NCI-H226 (cell line): Measurements from ENCODE around the gene LIMS1.
"Not testable (repeated sequence)": the region's sequence is repeated elsewhere in the genome, so short reads cannot be mapped to it uniquely, and the experiment has no call there.

ENCODE experiments used
- DNase-seq: peaks from one replicate; pipeline ENCODE4 v3.0.0-alpha.2; 2015

Gene LIMS1

DNA sequence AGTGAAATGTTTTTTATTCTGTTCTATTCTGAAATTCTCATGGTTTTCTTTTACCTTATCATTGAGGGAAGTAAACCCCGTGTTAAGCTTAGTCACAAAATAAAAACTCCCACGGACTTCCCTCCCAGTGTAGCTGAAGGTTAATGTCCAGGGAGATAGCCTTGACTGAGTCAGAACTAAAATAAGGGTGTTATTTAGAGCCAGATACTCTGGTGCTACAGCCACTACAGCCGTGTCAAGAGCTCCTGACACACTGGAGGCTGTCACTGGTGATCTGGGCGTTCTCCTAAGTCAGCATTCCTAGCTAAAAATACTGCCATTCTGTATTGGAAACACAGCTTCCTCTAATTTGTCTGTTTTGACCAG, 103.0 kb downstream of the LIMS1 start:
- peak; percentile 94 for DNase-seq

DNA sequence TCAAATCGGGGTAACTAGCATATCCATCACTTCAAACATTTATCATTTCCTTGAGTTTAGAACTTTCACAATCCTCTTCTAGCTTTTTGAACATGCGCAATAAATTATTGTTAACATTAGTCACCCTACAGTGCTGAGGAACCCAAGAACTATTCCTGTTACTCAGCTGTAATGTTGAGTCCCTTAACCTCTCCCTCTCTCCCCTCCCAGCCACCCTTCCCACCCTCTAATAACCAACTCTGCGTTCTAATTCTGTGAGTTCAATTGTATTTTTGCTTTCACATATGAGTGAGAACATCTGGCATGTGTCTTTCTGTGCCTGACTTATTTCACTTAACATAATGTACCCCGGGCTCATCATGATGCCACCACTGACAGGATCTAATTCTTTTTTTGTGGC, 106.5 kb downstream of the LIMS1 start:
- peak; percentile 85 for DNase-seq

DNA sequence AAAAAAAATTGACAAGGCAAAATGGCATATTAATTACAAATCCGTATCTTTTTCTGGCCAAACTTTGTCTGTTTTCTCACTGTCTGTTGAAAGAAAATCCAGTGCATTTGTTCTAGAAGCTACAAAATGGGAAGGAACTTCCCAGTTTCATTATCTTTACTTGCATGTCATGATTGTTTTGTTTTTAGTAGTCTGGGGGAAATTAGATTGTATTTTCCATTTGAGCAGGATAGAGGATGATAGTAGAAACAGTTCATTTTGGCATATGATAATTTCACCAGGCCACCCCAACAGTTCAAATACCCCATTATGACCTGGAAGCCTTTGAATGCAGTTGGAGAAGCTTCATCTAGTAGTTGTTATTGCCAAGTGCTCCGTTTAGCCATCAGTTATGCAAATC, 107.5 kb downstream of the LIMS1 start:
- DNase-seq: no peak

DNA sequence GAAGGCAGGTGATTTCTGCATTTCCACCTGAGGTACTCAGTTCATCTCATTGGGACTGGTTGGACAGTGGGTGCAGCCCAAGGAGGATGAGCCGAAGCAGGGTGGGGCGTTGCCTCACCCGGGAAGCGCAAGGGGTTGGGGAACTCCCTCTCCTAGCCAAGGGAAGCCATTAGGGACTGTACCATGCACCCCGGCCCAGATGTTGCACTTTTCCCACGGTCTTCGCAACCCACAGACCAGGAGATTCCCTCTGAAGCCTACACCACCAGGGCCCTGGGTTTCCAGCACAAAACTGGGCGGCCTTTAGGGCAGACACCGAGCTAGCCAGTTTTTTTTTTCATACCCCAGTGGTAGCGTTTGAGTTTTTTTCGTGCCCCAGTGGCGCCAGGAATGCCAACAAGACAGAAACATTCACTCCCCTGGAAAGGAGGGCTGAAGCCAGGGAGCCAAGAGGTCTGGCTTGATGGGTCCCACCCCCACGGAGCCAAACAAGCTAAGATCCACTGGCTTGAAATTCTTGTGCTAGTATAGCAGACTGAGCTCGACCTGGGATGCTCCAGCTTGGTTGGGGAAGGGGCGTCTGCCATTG, 109.1 kb downstream of the LIMS1 start:
- no peak for DNase-seq

DNA sequence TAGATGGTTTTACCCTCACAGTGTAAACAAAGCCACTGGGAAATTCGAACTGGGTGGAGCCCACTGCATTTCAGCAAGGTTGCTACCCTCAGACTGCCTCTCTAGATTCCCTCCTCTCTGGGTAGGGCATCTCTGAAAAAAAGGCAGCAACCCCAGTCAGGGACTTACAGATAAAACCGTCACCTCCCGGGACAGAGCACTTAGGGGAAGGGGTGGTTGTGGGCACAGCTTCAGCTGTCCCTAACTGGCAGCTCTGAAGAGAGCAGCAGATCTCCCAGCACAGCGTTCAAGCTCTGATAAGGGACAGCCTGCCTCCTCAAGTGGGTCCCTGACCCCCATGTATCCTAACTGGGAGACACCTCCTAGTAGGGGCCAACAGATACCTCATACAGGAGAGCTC, 109.6 kb downstream of the LIMS1 start:
- DNase-seq: not testable (repeated sequence)

DNA sequence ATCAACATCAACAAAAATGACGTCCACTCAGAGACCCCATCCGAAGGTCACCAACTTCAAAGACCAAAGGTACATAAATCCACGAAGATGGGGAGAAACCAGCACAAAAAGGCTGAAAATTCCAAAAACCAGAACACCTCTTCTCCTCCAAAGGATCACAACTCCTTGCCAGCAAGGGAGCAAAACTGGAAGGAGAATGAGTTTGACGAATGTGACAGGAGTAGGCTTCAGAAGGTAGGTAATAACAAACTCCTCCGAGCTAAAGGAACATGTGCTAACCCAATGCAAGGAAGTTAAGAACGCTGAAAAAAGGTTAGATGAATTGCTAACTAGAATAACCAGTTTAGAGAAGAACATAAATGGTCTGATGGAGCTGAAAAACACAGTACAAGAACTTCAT, 110.2 kb downstream of the LIMS1 start:
- not testable (repeated sequence) for DNase-seq

DNA sequence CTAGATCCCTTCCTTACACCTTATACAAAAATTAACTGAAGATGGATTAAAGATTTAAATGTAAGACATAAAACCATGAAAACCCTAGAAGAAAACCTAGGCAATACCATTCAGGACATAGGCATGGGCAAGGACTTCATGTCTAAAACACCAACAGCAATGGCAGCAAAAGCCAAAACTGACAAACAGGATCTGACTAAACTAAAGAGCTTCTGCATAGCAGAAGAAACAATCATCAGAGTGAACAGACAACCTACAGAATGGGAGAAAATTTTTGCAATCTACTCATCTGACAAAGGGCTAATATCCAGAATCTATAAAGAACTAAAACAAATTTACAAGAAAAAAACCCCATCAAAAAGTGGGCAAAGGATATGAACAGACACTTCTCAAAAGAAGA, 114.5 kb downstream of the LIMS1 start:
- DNase-seq: not testable (repeated sequence)

DNA sequence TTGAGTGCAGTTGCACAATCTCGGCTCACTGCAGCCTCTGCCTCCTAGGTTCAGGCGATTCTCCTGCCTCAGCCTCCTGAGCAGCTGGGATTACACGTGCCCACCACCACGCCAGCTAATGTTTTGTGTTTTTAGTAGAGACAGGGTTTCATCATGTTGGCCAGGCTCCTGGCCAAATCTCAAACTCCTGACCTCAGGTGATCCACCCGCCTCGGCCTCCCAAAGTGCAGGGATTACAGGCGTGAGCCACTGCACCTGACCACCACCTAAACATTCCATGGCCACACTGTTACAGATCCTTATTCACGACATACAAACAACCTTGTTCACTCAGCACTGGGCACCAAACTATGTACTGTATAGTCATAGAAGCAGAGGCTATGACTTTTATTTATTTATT, 116.2 kb downstream of the LIMS1 start:
- DNase-seq: not testable (repeated sequence)

DNA sequence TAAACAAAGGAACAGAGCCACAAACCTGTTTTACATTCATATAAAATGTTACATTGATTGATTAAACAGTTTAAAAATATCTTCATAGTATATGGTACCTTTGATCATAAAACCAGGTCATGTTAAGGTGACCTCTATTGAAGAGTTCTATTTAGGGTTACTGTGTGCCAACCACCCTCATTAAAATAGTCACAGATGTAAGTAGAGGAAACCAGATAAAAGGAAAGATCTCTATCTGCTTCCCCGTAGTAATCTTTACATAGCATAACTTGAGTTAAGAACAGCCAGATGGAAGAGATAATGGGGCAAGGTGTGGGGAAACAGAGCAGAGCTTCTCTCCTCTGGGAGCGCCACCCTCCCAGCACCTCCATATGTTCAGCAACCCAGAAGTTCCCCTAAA, 117.2 kb downstream of the LIMS1 start:
- not testable (repeated sequence) for DNase-seq

DNA sequence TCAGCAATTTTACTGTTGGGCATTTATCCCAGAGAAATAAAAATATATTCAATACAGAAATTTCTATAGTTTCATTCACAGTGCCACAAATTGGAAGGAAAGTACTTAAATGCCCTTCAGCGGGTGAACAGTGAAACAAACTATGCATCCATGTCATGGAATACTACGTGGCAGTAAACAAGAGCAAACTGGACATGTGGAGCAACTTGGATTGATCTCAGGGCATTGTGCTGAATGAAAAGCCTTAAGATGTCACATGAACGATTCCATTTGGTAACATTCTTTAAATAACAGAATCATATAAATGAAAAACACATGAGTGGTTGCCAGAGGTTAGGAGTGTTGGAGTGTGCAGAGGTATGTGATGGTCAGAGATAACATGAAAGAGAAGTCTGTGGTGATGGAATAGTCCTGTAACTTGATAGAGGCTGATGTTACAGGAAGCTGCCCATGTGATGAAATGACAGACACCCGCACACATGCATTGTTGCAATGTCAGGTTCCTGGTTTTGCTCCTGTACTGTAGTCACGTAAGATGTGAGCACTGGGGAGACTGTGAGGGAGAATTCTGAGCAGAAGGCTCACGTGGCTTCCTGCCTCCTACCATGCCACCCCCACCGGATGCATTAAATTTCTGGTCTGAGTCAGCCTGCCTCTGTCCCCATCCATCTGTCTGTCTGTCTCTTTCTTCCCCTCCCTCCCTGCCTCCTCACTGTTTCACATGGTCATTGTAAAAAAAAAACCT, 118.1 kb downstream of the LIMS1 start:
- DNase-seq: peak; percentile 85

DNA sequence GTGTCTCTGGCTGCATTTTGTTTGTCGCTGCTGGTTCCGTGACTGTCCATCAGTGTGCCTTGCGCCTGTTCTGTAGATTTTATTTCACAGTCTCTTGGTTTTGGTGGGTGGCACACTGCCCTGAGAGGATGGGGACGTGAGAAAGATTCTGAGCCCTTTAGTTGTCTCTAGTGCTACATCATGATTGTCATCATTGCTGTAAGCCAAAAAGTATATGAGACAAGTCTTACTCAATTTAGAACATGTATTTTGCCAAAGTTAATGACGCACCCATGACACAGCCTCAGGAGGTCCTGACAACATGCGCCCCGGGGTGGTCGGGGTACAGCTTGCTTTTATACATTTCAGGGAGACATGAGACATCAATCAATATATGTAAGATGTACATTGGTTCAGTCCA, 119.2 kb downstream of the LIMS1 start:
- not testable (repeated sequence) for DNase-seq

DNA sequence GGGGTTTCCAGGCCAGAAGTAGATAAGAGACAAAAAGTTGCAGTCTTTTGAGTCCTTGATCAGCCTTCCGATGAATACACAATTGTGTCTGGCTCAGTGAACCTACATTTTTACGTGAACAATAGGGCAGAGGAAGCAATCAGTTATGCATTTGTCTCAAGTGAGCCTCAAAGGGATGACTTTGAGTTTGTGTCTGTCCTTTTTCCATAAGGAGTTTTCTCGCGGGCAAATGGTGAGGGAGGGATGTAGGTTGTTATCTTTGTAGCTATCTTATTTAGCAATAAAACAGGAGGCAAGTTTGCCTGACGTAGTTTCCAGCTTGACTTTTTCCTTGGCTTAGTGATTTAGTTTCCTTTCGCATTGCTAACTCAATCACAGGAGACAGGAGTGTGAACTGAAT, 119.6 kb downstream of the LIMS1 start:
- DNase-seq: not testable (repeated sequence)

DNA sequence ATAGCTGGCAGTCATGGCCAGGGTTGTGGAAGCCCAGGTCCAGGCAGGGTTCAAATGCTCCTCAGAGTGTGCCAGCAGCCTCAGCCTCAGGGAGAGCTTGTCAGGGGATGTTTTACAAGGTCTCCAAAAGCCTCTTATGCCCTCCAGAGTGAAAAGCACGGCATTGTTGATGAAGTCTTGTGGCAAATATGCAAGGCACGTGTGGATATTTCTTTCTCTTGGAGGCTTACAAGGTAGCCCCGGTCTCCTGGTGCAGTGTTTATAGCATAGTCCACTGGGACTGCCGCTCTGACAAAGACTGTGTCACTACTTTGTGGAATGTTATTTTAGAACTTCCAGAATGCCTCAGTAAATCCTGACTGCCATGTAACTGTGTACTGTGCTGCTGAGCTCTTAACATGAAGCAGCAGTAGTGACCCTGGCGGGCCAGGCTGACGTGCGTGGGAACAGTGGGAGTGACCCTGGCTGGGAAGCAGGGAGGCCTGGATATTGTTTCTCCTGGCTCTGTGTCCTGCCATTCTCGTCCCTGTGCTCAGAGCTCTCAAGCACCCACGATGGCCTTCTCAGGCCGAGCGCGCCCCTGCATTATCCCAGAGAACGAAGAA, 120.4 kb downstream of the LIMS1 start:
- not testable (repeated sequence) for DNase-seq

DNA sequence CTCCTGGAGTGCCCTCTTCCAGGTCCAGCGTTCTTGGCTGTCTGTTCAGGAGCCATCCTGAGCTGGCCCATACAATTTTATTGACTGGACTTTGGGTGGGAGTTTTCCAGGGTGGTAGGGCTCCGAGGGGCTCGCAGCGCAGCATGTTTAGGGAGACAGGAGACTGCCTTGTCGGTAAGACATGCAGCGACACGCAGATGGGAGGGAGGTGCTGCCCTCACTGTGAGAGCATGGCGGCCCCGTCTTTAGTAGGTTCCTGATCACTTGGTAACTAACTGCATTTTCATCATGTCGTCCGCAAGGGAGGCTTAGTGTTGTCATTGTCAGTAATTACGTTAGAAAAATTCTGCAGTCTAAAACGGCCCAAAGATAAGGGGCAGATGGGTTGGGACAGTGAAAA, 121.0 kb downstream of the LIMS1 start:
- not testable (repeated sequence) for DNase-seq

DNA sequence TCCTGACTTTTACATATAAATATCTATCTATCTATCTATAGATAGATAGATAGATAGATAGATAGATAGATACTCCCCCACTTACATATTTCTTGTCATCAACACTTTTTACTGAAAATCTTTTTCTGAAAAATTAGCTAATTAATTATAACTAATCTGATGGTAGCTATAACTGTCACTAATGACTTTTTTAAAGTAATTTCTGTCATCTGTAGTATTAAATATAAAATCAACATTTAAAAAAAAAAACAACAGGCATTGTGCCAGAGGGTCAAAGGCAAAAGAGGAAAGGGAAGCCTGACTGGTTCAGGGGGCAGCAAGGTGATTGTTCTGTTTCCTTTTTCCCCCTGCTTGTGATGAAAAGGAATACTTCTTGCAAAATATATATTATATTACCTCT, 122.0 kb downstream of the LIMS1 start:
- not testable (repeated sequence) for DNase-seq

DNA sequence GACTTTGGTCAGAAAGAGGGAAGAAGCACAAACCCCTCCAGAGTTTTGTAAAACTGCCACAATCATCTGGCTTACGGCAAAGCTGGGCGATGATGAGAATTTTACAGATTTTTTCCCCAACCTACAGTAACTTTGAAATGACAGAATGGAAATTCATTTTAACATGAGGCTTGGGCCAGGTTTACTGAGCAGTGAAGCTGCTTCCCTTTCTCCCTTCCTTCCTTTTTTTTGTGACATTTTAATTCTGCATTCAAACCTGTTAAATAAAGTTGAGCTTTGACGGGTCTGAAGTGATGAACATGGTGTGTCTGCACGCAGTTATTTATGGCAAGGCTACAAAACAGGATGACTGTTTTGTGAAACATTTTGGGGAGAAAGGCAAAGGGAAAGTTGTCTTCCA, 123.2 kb downstream of the LIMS1 start:
- not testable (repeated sequence) for DNase-seq

DNA sequence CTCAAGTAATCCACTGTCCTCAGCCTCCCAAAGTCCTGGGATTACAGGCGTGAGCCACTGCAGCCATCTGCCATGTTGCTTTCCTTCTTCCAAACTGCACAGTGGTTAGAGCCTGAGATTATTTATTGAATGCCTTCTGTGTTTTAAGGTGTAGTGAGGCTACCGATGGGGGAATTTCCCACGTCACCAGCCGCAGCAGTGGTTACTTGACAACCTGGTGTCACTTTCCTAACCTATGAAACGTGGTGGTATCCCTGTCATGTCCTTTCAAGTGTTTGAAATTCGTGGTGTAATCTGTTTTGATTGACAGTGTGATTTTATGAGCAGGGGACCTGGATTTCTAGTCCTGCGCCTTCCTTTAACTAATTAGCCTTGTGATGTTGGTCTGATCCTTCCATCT, 124.3 kb downstream of the LIMS1 start:
- not testable (repeated sequence) for DNase-seq

DNA sequence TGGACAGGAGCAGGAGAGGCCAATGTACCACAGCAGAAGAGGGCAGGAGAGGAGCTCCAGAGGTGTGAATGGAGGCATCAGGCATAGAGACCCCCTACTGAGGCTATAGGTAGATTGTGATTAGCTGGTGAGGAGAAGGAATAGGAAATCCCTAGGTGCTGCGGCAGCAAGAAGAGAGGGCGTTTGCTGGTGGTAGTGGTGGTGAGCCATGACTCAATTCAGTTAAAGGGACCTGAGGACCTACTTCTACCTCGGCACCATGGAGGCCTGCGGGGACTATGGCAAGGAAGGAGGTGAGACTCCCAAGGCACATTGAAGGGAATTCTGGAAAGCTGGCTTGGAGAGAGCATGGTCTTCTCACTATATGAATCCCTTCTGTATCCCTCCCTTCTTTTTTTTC, 127.2 kb downstream of the LIMS1 start:
- DNase-seq: not testable (repeated sequence)

DNA sequence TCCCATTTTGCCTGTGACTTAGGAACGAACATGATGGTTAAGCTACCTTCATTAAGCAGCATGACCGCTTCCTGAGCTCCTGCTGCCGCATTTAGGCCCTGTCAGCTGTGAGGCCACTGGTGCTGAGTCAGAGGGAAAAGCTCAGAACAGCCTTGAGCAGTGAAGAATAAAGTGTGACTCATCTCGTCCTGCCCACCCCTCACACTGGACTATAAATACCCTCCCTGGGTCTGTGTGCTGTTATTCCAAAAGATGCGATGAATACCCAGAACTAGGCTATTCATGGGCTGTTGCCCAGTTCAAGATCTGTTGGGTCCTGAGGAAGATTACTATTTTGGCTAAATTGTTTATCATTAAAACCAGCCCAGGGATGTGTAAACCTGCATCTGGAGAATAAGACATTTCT, 127.9 kb downstream of the LIMS1 start:
- DNase-seq: peak; percentile 62

DNA sequence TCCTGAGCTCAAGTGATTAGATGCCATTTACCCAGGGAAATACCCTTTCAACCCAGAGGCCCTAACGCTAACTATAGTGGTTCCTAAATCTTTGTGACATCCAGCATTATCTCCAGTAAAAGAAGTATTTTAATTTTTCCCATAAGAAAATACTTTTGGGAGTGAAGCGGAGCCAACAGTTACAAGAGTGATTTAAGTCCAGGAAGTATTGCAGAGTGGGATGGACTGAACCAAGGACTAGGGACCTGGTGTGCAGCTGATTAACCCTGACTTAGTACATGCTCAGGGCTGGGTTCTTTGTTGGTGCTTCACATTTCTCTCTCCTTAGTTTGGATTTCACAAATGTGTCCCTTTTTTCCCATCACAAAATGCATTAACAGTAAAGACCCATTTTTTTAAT, 129.1 kb downstream of the LIMS1 start:
- DNase-seq: not testable (repeated sequence)

DNA sequence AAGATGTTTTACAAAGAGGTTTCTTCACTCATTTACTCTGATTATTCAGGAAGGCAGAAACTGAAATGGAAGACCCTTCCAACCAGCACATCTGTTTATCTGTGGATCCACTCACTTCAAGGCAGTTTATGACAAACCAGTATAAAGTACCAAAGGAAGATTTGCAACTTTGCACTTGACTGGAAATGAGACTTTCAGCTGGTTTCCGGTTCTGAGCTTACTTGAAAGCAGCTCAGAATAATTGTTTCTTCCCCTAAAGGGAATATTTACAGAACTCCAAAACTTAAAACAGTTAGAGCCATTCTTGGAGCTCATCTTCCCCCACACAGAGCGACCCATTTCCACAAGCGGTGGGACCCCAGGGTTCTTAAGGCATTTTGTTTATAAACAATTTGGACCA, 129.8 kb downstream of the LIMS1 start:
- not testable (repeated sequence) for DNase-seq

DNA sequence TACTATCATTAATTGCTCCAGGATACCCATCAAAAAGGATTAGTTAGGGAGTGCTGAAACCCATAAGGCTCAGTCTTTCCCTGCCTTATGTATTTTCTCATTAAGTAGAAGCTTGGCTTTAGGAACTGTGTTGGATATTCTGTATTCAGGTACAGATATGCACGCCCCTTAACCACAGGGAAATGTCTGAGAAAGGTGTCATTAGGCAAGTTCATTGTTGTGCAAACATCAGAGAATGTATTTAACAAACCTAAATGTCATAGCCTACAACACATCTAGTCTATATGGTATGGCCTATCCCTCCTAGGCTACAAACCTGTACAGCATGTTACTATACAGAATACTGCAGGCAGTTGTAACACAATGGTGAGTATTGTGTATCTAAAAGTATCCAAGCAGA, 130.7 kb downstream of the LIMS1 start:
- DNase-seq: not testable (repeated sequence)

DNA sequence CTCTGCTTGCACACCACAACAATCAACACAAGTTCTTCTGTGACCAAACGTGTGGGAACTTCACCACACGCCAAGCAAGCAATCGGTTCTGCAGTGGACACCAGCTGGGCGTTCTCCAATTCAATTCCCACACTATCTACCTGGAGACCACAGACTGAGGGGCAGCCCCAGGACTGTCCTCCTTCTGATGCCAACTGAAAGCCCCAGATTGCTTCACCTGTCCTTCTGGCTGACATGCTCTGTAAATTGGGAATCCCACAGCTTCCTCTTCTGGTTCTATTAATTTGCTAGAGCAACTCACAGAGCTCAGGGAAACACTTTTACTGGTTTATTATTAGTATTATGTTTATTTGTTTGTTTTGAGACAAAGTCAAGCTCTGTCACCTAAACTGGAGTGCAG, 131.7 kb downstream of the LIMS1 start:
- not testable (repeated sequence) for DNase-seq

DNA sequence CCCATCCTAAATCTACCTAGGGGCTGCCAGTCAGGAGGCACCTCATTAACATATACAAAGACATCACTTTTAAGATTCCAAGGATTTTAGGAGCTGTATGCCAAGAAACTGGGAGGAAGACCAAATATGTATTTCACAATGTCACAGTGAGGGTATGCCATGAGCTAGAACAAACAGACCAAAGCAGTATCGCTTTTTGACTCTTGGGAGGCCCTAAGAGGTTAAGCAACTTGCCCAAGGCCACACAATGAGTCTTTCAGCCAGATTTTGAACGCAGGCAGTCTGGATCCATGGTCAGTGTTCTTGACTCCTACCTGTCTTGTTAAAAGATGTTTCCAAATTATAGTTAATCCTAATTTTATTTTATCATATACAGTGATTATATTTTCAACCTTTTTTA, 132.9 kb downstream of the LIMS1 start:
- not testable (repeated sequence) for DNase-seq
